BJ (cell line): ENCODE results near the gene PLCXD3. TPM values are rescaled to one million over a fixed set of nuclear protein-coding genes. Genes with fewer than 3 reads are reported as not detected.
"Not testable (repeated sequence)": the region's sequence is repeated elsewhere in the genome, so short reads cannot be mapped to it uniquely, and the experiment has no call there.

Experiments used
- CTCF ChIA-PET: fragments of 350-600 bp; formaldehyde crosslinking; extraction: SDS; loops from one replicate; lab custom pipeline; 2021; ENCODE audit warnings: antibody characterized with exemption, inconsistent platforms; lab: Yijun Ruan, JAX
- POLR2A ChIA-PET: fragments of 300-600 bp; sonication (Branson Sonifier 250); formaldehyde crosslinking; extraction: SDS; loops from one replicate; lab custom pipeline; 2021; ENCODE audit warnings: antibody characterized with exemption; lab: Charles Lee
- DNase-seq: peaks from one replicate; pipeline ENCODE4 v3.0.0-alpha.2; 2011; ENCODE audit warnings: low read depth
- H3K27me3 ChIP-seq: 2 replicates; pipeline ENCODE4 v1.6.0; 2011; ENCODE audit warnings: low read length; ENCODE audit not compliant: control insufficient read depth, insufficient read depth
- H3K36me3 ChIP-seq: 2 replicates; pipeline ENCODE4 v1.5.1; 2011; ENCODE audit warnings: low read length; ENCODE audit not compliant: control insufficient read depth, insufficient read depth
- H3K4me3 ChIP-seq: 2 replicates; pipeline ENCODE4 v1.5.1; 2011; ENCODE audit warnings: low read depth, mild to moderate bottlenecking, control low read depth, low read length
- CTCF ChIP-seq: IDR thresholded peaks from 2 replicates; pipeline ENCODE4 v1.5.1; 2011; ENCODE audit warnings: low read depth, mild to moderate bottlenecking, control low read depth, inconsistent platforms, low read length, moderate library complexity; ENCODE audit not compliant: insufficient read depth
- polyA plus RNA-seq: library from polyadenylated mRNA; depleted of rRNA; stranded (reverse); fragments of >200 nt; gene quantifications from 2 replicates; pipeline ENCODE4 v1.2.3, GENCODE V29; 2011

Gene PLCXD3
- polyA plus RNA-seq, 1 experiment, result 0.05 TPM

- ChIA-PET POLR2A (no interaction called here), CTCF (interaction anchor here (0.8 to 1.4 kb wide), 2 partner anchors 13 to 21 kb away, joined by 3 read pairs; no protein-coding TSS in a partner anchor)
- no peaks in the 10 kb centered on the region for H3K36me3 ChIP-seq
- no peak overlapping the region for H3K4me3 ChIP-seq
- no peaks in the 10 kb centered on the region for H3K27me3 ChIP-seq
- no peak for DNase-seq
- no peak for TF ChIP-seq CTCF
Measured at GRCh38 chr5:41503310-41503709, 7.1 kb downstream of the PLCXD3 start.

GRCh38 chr5:41493490-41494126 is 16.8 kb downstream of the PLCXD3 start:
- POLR2A ChIA-PET, CTCF ChIA-PET: not testable (repeated sequence)

GRCh38 chr5:41485533-41485932 is 24.9 kb downstream of the PLCXD3 start:
- TF ChIP-seq CTCF, result no peak
- CTCF ChIA-PET, result no interaction called here
- DNase-seq, result no peak
- H3K36me3 ChIP-seq, result no peaks in the 10 kb centered on the region
- no peak overlapping the region for H3K4me3 ChIP-seq
- H3K27me3 ChIP-seq, result no peaks in the 10 kb centered on the region
- POLR2A ChIA-PET, result no interaction called here

More at GRCh38 chr5:41493490-41494126, 16.8 kb downstream of the PLCXD3 start:
- not testable (repeated sequence) for H3K27me3 ChIP-seq, DNase-seq, H3K36me3 ChIP-seq, H3K4me3 ChIP-seq

- no peak for TF ChIP-seq CTCF
- DNase-seq, result no peak
- ChIA-PET CTCF (no interaction called here), POLR2A (no interaction called here)
- no peaks in the 10 kb centered on the region for H3K36me3 ChIP-seq
- no peaks in the 10 kb centered on the region for H3K27me3 ChIP-seq
- no peak overlapping the region for H3K4me3 ChIP-seq
Measured at GRCh38 chr5:41482715-41483114, 27.7 kb downstream of the PLCXD3 start.

GRCh38 chr5:41482173-41482572 is 28.2 kb downstream of the PLCXD3 start:
- no peaks in the 10 kb centered on the region for H3K27me3 ChIP-seq
- TF ChIP-seq CTCF, result no peak
- no peaks in the 10 kb centered on the region for H3K36me3 ChIP-seq
- CTCF ChIA-PET, result no interaction called here
- POLR2A ChIA-PET, result no interaction called here
- DNase-seq, result no peak
- H3K4me3 ChIP-seq, result no peak overlapping the region

GRCh38 chr5:41471571-41472208 is 38.7 kb downstream of the PLCXD3 start:
- H3K4me3 ChIP-seq, H3K36me3 ChIP-seq, DNase-seq, CTCF ChIA-PET, H3K27me3 ChIP-seq: not testable (repeated sequence)
- POLR2A ChIA-PET, result interaction anchor here (0.6 kb wide), 1 partner anchor 273 kb away, joined by 3 read pairs; no protein-coding TSS in a partner anchor
